Right ventricle myocardium superior (tissue), 1 donor: Measurements from ENCODE around the gene LRRN1. TPM values are rescaled to one million over a fixed set of nuclear protein-coding genes. Genes with fewer than 3 reads are reported as not detected.

Experiments used
- ATAC-seq: fragments of 200-7000 bp; cut with Tn5 transposase; one replicate; pipeline ENCODE4 v1.9.1; 2020; ENCODE audit warnings: mild to moderate bottlenecking; ENCODE audit not compliant: poor library complexity
- DNase-seq: peaks from one replicate; pipeline ENCODE4 v3.0.0-alpha.2; 2020
- intact Hi-C: fragments of 100-400 bp; cut with DNase I; formaldehyde crosslinking; loops from one replicate; pipeline ENCODE4 v1.11.2; 2022
- long read RNA-seq: library from polyadenylated mRNA; unstranded; transcript quantifications from one replicate; pipeline ENCODE4 v2.0.0, GENCODE V29; 2021
- total RNA-seq: library from RNA; stranded (reverse); fragmentation: NEBNext Ultra II Directional; extraction: Animal tissue kit (Norgen Biotek cat#: 25700); gene quantifications from one replicate; pipeline ENCODE4 v1.2.1, GENCODE V29; 2021
- donor health status: DM: no; HTN: yes; CAD: no; lungs with severe emphysema.

LRRN1 gene
- total RNA-seq = 0.05 TPM
- long read RNA-seq = 0 reads

DNA sequence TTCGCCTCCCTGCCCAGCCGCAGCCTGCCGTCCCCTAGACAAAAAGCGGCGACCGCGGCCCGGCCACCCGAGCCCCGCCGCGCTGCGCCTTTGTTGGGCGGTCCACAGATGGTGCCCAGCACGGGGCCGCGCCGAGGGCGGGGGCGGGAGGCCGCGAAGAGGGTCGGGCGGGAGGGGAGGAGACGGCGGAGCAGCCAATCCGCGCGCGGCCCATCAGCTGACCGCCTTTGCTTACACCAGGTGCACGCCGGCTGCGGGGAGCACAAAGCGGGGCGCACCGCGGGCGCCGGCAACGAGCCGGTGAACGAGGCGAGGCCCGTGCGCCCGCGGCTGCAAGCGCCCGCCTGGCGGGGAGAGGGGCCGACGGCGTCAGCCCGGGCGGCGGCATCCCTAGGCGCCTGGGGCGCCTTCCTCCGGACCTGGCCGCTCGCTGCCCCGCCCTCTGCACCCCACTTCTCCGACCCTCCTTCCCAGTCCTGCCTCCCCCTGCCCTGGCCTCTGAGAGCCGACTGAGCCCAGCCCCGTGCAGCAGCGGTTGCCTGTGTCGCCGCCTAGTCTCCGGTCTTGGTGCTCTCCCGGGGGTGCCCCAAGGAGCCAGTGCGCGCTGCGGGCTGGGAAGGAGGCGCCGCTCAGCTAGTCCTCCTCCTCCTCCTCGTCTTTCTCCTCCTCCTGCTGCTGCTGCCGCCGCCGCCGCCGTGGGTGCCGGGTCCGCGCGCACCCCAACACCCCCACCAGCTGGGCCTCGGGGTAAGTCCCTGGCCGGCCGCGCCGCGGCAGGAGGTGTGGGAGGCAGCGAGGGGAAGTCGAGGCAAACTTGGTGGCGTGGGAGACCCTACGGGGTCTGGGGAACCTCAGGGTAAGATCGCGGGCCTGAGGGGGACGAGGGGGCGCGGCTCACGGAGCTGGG lies at the start of gene LRRN1:
TSS of gene LRRN1 (plus strand) at position 259 of the 907 bp plus-strand sequence. CDS start 45,211 bp downstream, outside the sequence.
- intact Hi-C loops = no loop called here

GRCh38 chr3:3753416-3753815 lies 45.8 kb upstream of the LRRN1 start:
- ATAC-seq (no peak), DNase-seq (no peak)
- intact Hi-C loops = no loop called here

More for the DNA sequence above, at the start of gene LRRN1:
- DNase-seq (peak; percentile 63), ATAC-seq (peak; percentile 82)

DNA sequence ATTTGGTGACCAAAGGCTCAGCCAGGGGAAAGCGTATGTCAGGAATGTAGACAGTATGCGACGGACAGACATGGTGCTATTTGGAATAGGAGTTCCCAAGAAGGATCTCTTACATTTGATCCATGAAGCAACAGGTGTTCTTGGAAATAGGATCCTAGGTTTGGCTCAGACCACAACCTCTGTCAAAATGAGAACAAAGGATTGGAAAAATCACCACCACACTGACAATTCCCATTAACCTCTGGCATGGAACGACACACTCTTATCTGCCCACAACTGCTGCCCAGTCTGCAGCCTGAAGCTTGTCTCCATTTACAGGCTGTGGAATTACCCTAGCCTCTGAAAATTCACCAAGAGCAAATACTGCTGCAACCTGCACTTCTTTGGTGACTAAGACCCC lies 33.6 kb upstream of the LRRN1 start:
- DNase-seq (no peak), ATAC-seq (no peak)
- intact Hi-C loops = no loop called here

DNA sequence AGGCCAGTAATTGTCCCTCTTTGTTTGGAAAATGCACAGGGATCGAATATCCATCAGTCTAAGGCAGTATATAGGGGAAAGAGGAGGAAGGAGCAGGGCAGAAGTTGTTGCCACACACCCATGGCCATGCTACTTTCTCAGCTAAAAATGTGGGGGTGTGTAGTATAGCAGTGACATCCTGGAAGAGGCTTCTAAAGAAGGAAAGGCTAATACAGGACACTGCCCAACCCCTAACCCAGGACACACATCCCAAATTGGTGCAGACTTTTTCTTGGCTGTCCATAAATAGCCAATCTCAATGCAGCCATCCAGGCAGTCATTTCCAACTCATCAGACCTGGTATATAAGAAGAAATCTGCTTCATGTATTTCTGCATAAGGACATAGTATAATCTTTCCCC lies 33.1 kb upstream of the LRRN1 start:
- intact Hi-C loops = no loop called here
- ATAC-seq = no peak

GRCh38 chr3:3771094-3771493 lies 28.1 kb upstream of the LRRN1 start:
- ATAC-seq (no peak), DNase-seq (no peak)
- intact Hi-C loops = no loop called here

More for the DNA sequence above, 33.1 kb upstream of the LRRN1 start:
- no peak for DNase-seq

DNA sequence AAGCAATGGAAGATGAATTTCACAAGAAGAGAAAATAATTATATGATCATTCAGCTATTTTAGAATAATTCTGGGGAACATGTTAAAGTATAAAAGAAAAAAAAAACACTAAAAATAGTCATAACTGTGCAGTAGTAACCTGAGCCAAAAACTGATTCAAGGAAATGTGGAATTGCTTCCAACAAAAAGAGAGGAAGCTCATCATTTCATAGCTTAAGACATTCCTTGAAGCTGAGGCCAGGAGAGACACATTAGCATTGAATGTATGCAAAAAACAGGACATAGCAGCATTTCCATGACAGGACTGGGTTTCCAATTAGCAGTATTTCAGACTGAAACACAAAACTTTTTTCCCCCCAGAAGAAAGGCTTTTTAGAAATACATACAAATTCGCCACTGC lies 27.7 kb upstream of the LRRN1 start:
- intact Hi-C loops = no loop called here
- DNase-seq (no peak), ATAC-seq (no peak)

DNA sequence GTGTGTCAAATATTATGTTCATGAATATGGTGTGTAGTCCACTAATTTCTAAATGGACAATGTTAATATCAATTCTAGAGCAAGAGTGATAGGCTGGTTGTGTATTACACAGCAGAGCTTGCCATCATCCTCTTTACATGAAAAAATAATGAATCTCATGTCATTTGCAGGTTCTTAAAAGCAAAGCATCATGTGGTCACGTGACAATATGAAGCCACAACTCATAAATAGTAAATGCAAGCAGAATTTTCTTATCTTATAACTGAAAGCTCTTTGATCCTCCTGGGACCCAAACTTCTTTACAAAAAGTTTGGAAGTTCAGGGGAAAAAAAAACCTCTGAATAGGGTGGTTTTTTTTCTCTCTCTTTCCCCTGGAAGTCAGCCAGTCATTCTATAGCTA lies 26.9 kb upstream of the LRRN1 start:
- no peak for DNase-seq
- ATAC-seq = no peak
- intact Hi-C loops = no loop called here

GRCh38 chr3:3772920-3773319 lies 26.3 kb upstream of the LRRN1 start:
- DNase-seq = no peak
- no peak for ATAC-seq
- intact Hi-C loops = no loop called here

GRCh38 chr3:3776607-3777006 lies 22.6 kb upstream of the LRRN1 start:
- ATAC-seq (no peak), DNase-seq (no peak)
- intact Hi-C loops = no loop called here

DNA sequence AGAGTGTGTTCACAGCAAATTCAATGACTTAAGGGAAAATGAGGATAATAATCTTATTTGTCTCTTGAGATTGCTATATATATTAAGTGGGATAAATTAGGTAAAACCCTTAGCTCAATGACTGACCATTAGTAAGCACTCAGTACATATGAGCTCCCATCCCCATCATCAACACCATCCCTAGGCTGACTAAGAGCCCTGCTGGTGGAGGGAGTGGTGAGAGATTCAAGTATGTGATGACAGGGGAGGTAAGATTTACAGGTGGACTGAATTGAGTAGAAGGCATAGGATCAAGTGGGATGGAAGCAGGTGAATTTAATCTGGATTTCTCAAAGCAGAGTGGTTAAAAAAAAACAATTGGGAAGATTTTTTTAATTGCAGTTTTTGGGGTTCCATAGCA lies 21.0 kb upstream of the LRRN1 start:
- DNase-seq = no peak
- peak; percentile 48 for ATAC-seq
- intact Hi-C loops = no loop called here

DNA sequence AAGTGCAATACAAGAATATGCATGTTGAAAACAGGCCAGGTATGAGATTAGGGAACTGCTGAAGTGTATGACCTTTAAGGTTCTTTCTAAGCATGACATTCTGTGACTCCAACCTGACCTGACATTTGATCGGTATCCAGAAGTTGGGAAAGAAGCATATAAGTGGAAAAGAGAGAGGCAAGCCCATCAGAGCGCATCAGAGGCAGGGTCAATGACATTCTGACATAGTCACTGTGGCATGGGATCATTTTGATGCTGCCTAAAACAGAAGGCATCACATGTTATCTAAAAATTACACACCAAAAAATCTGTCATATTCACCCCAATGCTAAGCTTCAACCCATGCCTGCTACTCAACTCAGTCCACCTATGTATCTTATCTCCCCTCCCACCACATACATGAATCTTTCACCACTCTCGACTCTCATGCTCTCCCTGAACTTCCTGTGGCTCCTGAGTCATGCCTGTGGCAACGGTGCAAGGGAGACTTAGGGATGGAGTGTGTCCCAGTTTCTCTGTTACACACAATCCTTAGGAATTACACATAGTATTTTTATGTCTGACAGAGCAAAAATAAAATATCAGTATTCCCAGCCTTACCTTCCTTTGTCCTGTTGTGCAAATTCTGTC lies 20.5 kb upstream of the LRRN1 start:
- DNase-seq = no peak
- intact Hi-C loops = no loop called here

GRCh38 chr3:3782457-3782856 lies 16.8 kb upstream of the LRRN1 start:
- intact Hi-C loops = no loop called here
- DNase-seq (no peak), ATAC-seq (no peak)

More for the DNA sequence above, 20.5 kb upstream of the LRRN1 start:
- no peak for ATAC-seq

DNA sequence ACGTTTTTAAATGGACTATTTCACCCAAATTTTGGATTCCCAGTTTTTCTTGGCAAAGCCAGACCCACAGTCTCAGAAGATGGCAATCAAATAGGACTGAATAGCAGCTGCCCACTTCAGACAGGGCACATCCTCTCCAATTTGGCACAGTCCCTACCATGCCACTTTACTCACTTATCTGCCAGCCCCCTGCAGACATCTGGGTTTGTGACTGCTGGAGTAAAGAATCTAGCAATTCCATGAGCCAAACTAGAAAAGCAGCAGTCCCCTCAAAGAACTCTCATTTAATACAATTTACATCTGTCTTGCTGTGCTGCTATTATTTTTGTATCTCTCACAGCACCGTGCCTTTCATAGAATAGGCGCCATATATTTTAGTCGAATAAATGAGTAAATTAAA lies 16.0 kb upstream of the LRRN1 start:
- intact Hi-C loops = no loop called here
- no peak for DNase-seq
- no peak for ATAC-seq

GRCh38 chr3:3783696-3784095 lies 15.5 kb upstream of the LRRN1 start:
- intact Hi-C loops = no loop called here
- DNase-seq = no peak
- ATAC-seq = no peak

DNA sequence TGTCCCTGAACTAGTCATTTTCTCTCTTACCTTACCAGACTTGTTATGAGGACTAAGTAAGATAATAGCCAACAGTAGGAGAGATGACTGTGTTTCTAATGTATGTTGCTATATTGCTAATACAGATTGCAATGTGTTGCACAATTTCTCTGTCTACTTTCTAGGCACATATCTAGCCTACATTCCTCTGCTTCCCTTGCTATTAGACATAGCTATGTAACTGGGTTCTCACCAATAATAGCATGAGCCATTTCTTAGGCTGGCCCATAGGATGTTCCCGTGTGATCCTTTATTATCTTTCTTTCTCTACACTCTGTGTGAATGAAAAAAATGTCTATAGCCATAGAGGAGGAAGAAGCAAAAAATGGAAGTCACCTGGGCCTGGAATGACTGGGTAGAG lies 6.8 kb upstream of the LRRN1 start:
- no peak for ATAC-seq
- intact Hi-C loops = no loop called here
- DNase-seq = no peak

DNA sequence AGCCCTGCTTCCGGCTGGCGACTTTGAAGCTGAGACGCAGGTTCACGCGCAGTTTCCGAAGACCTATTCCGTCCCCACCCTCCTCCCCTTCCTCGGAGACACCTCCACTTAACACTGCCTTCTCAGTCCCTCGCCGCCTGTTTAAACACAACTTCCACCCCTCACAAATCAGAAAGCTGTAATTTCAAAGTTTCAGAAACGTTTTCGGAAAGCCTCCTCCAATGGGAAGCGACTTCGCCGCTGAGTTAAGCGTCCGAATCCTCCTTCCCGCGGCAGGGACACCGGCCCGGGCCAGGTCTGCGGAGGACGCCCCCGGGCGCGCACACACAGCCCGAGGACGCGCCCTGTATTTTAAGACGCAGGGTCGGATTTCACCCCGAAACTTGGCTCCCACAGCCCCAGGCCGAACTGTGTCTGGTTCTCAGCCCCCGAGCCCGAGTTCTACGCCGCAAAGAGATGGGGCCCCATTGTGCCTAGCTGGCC lies 559 bp upstream of the LRRN1 start:
- DNase-seq (peak; percentile 40), ATAC-seq (no peak)
- intact Hi-C loops = no loop called here

- intact Hi-C loops = no loop called here
- ATAC-seq (peak; percentile 33), DNase-seq (no peak)
These were observed 837 bp downstream of the LRRN1 start for GRCh38 chr3:3800080-3800455.

DNA sequence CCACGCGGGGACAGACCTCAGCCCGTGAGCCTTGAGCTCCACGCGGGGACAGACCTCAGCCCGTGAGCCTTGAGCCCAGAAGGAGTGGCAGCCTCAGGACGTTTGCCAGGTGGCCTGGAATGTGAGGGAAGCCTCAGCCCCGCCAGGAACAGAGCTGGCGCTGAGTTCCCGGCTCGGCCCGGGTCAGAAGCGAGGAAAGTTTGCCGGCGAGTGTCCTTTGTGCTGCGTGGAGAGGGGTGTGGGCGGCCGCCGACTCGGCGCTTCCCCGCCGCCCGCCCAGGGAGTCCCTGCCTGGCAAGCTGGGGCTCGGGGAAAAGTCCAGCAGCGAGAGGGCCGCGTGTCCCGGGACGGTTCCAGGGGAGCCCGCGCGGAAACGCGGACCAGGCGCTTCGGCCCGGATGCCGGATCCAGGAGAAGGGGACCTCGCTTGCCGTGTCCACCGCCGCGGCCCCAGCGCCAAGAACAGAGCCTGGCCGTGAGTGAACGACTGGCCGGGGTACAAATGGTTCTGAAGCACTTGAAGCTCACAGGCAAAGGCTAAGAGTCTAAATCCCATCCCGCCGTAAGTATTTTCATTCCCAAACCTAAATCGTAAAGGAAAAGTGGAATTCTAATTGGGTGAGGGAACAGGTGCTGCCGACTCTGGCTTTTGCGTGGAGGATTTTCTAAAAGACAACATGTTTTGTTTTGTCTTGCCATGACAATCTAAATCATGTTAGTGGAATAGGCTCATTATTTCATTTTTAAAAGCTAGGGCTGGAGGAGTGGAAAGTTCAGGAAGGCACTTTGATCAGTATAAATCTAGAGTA lies 1.7 kb downstream of the LRRN1 start:
- DNase-seq (peak; percentile 48), ATAC-seq (peak; percentile 59)
- intact Hi-C loops = no loop called here

GRCh38 chr3:3801494-3801841 lies 2.2 kb downstream of the LRRN1 start:
- no peak for ATAC-seq
- intact Hi-C loops = no loop called here
- no peak for DNase-seq
